AG10803 (cell line): ENCODE data around the gene COLGALT1.

Experiments
- DNase-seq: peaks from one replicate; pipeline ENCODE4 v3.0.0; 2010; ENCODE audit warnings: low read depth
- H3K4me3 ChIP-seq: 2 replicates; pipeline ENCODE4 v1.5.1; 2011; ENCODE audit warnings: mild to moderate bottlenecking, low read length, control low read depth
- CTCF ChIP-seq: conservative IDR thresholded peaks from 2 replicates; pipeline ENCODE4 v1.5.1; 2011; ENCODE audit warnings: mild to moderate bottlenecking, low read length, control low read depth, inconsistent platforms

COLGALT1 gene

GRCh38 chr19:17616961-17617806, 61.7 kb downstream of the COLGALT1 start:
- H3K4me3 ChIP-seq, result no peak overlapping the region
- no peak for TF ChIP-seq CTCF
- DNase-seq, result no peak

GRCh38 chr19:17617807-17618192, 62.4 kb downstream of the COLGALT1 start:
- no peak for TF ChIP-seq CTCF
- H3K4me3 ChIP-seq, result no peak overlapping the region
- DNase-seq, result no peak

GRCh38 chr19:17618281-17618903, 62.9 kb downstream of the COLGALT1 start:
- H3K4me3 ChIP-seq, result no peak overlapping the region
- no peak for TF ChIP-seq CTCF
- no peak for DNase-seq

- no peak for DNase-seq
- no peak for TF ChIP-seq CTCF
- H3K4me3 ChIP-seq, result no peak overlapping the region
Measured at GRCh38 chr19:17618936-17619335, 63.5 kb downstream of the COLGALT1 start.

GRCh38 chr19:17620696-17621095, 65.2 kb downstream of the COLGALT1 start:
- no peak for TF ChIP-seq CTCF
- no peak for DNase-seq
- H3K4me3 ChIP-seq, result no peak overlapping the region

- no peak overlapping the region for H3K4me3 ChIP-seq
- no peak for DNase-seq
- TF ChIP-seq CTCF, result no peak
Measured at GRCh38 chr19:17623224-17623935, 67.9 kb downstream of the COLGALT1 start.
